ENCODE measurements around the gene KIAA0040.

The KIAA0040 gene

GRCh38 chr1:175218786-175219434 is 26.3 kb upstream of the KIAA0040 start:
- 83% methylated on average over 5 of the region's 5 CpGs for WGBS, 2 experiments
- Histone ChIP-seq H3K4me1 (ENCODE audit: control insufficient read depth, insufficient read depth, low read length) (no peaks in the 10 kb centered on the region), H3K36me3 (ENCODE audit: control insufficient read depth, insufficient read depth, low read length) (no peaks in the 10 kb centered on the region), H3K9me3 (ENCODE audit: control insufficient read depth, low read length) (no peaks in the 10 kb centered on the region), H3K4me3 (ENCODE audit: insufficient read depth, low read depth, low read length) (no peak overlapping the region), H3K27ac (ENCODE audit: insufficient read depth, low read depth, low read length, poor library complexity, severe bottlenecking) (no peak overlapping the region), H3K27me3 (ENCODE audit: control insufficient read depth, insufficient read depth, low read length, poor library complexity, severe bottlenecking) (no peaks in the 10 kb centered on the region)

- no peak overlapping the region for H3K27ac ChIP-seq (ENCODE audit: insufficient read depth, low read depth, low read length, poor library complexity, severe bottlenecking)
- no peaks in the 10 kb centered on the region for H3K36me3 ChIP-seq (ENCODE audit: control insufficient read depth, insufficient read depth, low read length)
- H3K9me3 ChIP-seq (ENCODE audit: control insufficient read depth, low read length) = no peaks in the 10 kb centered on the region
- no peak overlapping the region for H3K4me3 ChIP-seq (ENCODE audit: insufficient read depth, low read depth, low read length)
- WGBS, 2 experiments = 82 to 83% methylated on average over 9 to 10 of the region's 10 CpGs
- H3K4me1 ChIP-seq (ENCODE audit: control insufficient read depth, insufficient read depth, low read length) = no peaks in the 10 kb centered on the region
- H3K27me3 ChIP-seq (ENCODE audit: control insufficient read depth, insufficient read depth, low read length, poor library complexity, severe bottlenecking) = no peaks in the 10 kb centered on the region
Observed at GRCh38 chr1:175217721-175218531, 25.4 kb upstream of the KIAA0040 start.

GRCh38 chr1:175216444-175216843 is 23.9 kb upstream of the KIAA0040 start:
- H3K4me3 ChIP-seq (ENCODE audit: insufficient read depth, low read depth, low read length) = no peak overlapping the region
- WGBS, 2 experiments = 100% methylated on average over 1 of the region's 2 CpGs

GRCh38 chr1:175211656-175212055 is 19.1 kb upstream of the KIAA0040 start:
- no peaks in the 10 kb centered on the region for H3K27me3 ChIP-seq (ENCODE audit: control insufficient read depth, insufficient read depth, low read length, poor library complexity, severe bottlenecking)
- H3K27ac ChIP-seq (ENCODE audit: insufficient read depth, low read depth, low read length, poor library complexity, severe bottlenecking) = no peak overlapping the region
- H3K9me3 ChIP-seq (ENCODE audit: control insufficient read depth, low read length) = no peaks in the 10 kb centered on the region
- H3K4me1 ChIP-seq (ENCODE audit: control insufficient read depth, insufficient read depth, low read length) = no peaks in the 10 kb centered on the region
- no peak overlapping the region for H3K4me3 ChIP-seq (ENCODE audit: insufficient read depth, low read depth, low read length)
- 95 to 100% methylated on average over 1 of the region's 1 CpG for WGBS, 2 experiments
- no peaks in the 10 kb centered on the region for H3K36me3 ChIP-seq (ENCODE audit: control insufficient read depth, insufficient read depth, low read length)

More at GRCh38 chr1:175216444-175216843, 23.9 kb upstream of the KIAA0040 start:
- Histone ChIP-seq H3K4me1 (ENCODE audit: control insufficient read depth, insufficient read depth, low read length) (no peaks in the 10 kb centered on the region), H3K27me3 (ENCODE audit: control insufficient read depth, insufficient read depth, low read length, poor library complexity, severe bottlenecking) (no peaks in the 10 kb centered on the region), H3K36me3 (ENCODE audit: control insufficient read depth, insufficient read depth, low read length) (no peaks in the 10 kb centered on the region), H3K27ac (ENCODE audit: insufficient read depth, low read depth, low read length, poor library complexity, severe bottlenecking) (no peak overlapping the region), H3K9me3 (ENCODE audit: control insufficient read depth, low read length) (no peaks in the 10 kb centered on the region)

GRCh38 chr1:175210744-175211143 is 18.2 kb upstream of the KIAA0040 start:
- WGBS, 2 experiments = 64 to 83% methylated on average over 3 to 4 of the region's 4 CpGs
- no peaks in the 10 kb centered on the region for H3K36me3 ChIP-seq (ENCODE audit: control insufficient read depth, insufficient read depth, low read length)
- H3K4me1 ChIP-seq (ENCODE audit: control insufficient read depth, insufficient read depth, low read length) = no peaks in the 10 kb centered on the region
- H3K9me3 ChIP-seq (ENCODE audit: control insufficient read depth, low read length) = no peaks in the 10 kb centered on the region
- no peak overlapping the region for H3K27ac ChIP-seq (ENCODE audit: insufficient read depth, low read depth, low read length, poor library complexity, severe bottlenecking)
- no peaks in the 10 kb centered on the region for H3K27me3 ChIP-seq (ENCODE audit: control insufficient read depth, insufficient read depth, low read length, poor library complexity, severe bottlenecking)
- H3K4me3 ChIP-seq (ENCODE audit: insufficient read depth, low read depth, low read length) = no peak overlapping the region

GRCh38 chr1:175209493-175209921 is 16.9 kb upstream of the KIAA0040 start:
- Histone ChIP-seq H3K4me3 (ENCODE audit: insufficient read depth, low read depth, low read length) (no peak overlapping the region), H3K4me1 (ENCODE audit: control insufficient read depth, insufficient read depth, low read length) (no peaks in the 10 kb centered on the region), H3K9me3 (ENCODE audit: control insufficient read depth, low read length) (no peaks in the 10 kb centered on the region), H3K27me3 (ENCODE audit: control insufficient read depth, insufficient read depth, low read length, poor library complexity, severe bottlenecking) (no peaks in the 10 kb centered on the region), H3K36me3 (ENCODE audit: control insufficient read depth, insufficient read depth, low read length) (no peaks in the 10 kb centered on the region), H3K27ac (ENCODE audit: insufficient read depth, low read depth, low read length, poor library complexity, severe bottlenecking) (no peak overlapping the region)
- 91 to 97% methylated on average over 1 of the region's 1 CpG for WGBS, 2 experiments

GRCh38 chr1:175208773-175209492 is 16.4 kb upstream of the KIAA0040 start:
- Histone ChIP-seq H3K4me1 (ENCODE audit: control insufficient read depth, insufficient read depth, low read length) (no peaks in the 10 kb centered on the region), H3K36me3 (ENCODE audit: control insufficient read depth, insufficient read depth, low read length) (no peaks in the 10 kb centered on the region), H3K9me3 (ENCODE audit: control insufficient read depth, low read length) (no peaks in the 10 kb centered on the region), H3K27ac (ENCODE audit: insufficient read depth, low read depth, low read length, poor library complexity, severe bottlenecking) (no peak overlapping the region), H3K4me3 (ENCODE audit: insufficient read depth, low read depth, low read length) (no peak overlapping the region), H3K27me3 (ENCODE audit: control insufficient read depth, insufficient read depth, low read length, poor library complexity, severe bottlenecking) (no peaks in the 10 kb centered on the region)
- WGBS, 2 experiments = 74 to 75% methylated on average over 6 of the region's 6 CpGs

- Histone ChIP-seq H3K36me3 (ENCODE audit: control insufficient read depth, insufficient read depth, low read length) (no peaks in the 10 kb centered on the region), H3K4me1 (ENCODE audit: control insufficient read depth, insufficient read depth, low read length) (no peaks in the 10 kb centered on the region), H3K9me3 (ENCODE audit: control insufficient read depth, low read length) (no peaks in the 10 kb centered on the region), H3K27me3 (ENCODE audit: control insufficient read depth, insufficient read depth, low read length, poor library complexity, severe bottlenecking) (no peaks in the 10 kb centered on the region), H3K4me3 (ENCODE audit: insufficient read depth, low read depth, low read length) (no peak overlapping the region), H3K27ac (ENCODE audit: insufficient read depth, low read depth, low read length, poor library complexity, severe bottlenecking) (no peak overlapping the region)
- WGBS, 2 experiments = 81 to 93% methylated on average over 1 to 2 of the region's 2 CpGs
Observed at GRCh38 chr1:175207971-175208370, 15.4 kb upstream of the KIAA0040 start.

GRCh38 chr1:175206687-175207086 is 14.1 kb upstream of the KIAA0040 start:
- no peak overlapping the region for H3K27ac ChIP-seq (ENCODE audit: insufficient read depth, low read depth, low read length, poor library complexity, severe bottlenecking)
- H3K36me3 ChIP-seq (ENCODE audit: control insufficient read depth, insufficient read depth, low read length) = no peaks in the 10 kb centered on the region
- H3K4me3 ChIP-seq (ENCODE audit: insufficient read depth, low read depth, low read length) = no peak overlapping the region
- no peaks in the 10 kb centered on the region for H3K27me3 ChIP-seq (ENCODE audit: control insufficient read depth, insufficient read depth, low read length, poor library complexity, severe bottlenecking)
- no peaks in the 10 kb centered on the region for H3K4me1 ChIP-seq (ENCODE audit: control insufficient read depth, insufficient read depth, low read length)
- no peaks in the 10 kb centered on the region for H3K9me3 ChIP-seq (ENCODE audit: control insufficient read depth, low read length)

GRCh38 chr1:175204330-175204729 is 11.8 kb upstream of the KIAA0040 start:
- Histone ChIP-seq H3K36me3 (ENCODE audit: control insufficient read depth, insufficient read depth, low read length) (no peaks in the 10 kb centered on the region), H3K27ac (ENCODE audit: insufficient read depth, low read depth, low read length, poor library complexity, severe bottlenecking) (no peak overlapping the region), H3K4me1 (ENCODE audit: control insufficient read depth, insufficient read depth, low read length) (no peaks in the 10 kb centered on the region), H3K4me3 (ENCODE audit: insufficient read depth, low read depth, low read length) (no peak overlapping the region), H3K27me3 (ENCODE audit: control insufficient read depth, insufficient read depth, low read length, poor library complexity, severe bottlenecking) (no peaks in the 10 kb centered on the region), H3K9me3 (ENCODE audit: control insufficient read depth, low read length) (no peaks in the 10 kb centered on the region)
- 93 to 97% methylated on average over 2 of the region's 2 CpGs for WGBS, 2 experiments

All from ectodermal cell (in vitro differentiated cells).